K562 (cell line): ENCODE results near the gene ANKS1A. TPM values are rescaled to one million over a fixed set of nuclear protein-coding genes. Genes with fewer than 3 reads are reported as not detected.

Experiments used
- ATAC-seq: fragments of 200-7000 bp; cut with Tn5 transposase; 3 replicates; pipeline ENCODE4 v1.9.1; 2020; ENCODE audit warnings: moderate library complexity
- BruUV-seq: library from RNA; stranded (reverse); fragments of 400-500 nt; replicated peaks from 2 replicates; lab custom pipeline; 2021; lab: Mats Ljungman, UMichigan
- CTCF ChIA-PET: fragments of 300-600 bp; formaldehyde crosslinking; extraction: SDS; loops from one replicate; lab custom pipeline; 2021; ENCODE audit warnings: low intra/inter-chr PET ratio; lab: Yijun Ruan, JAX
- POLR2A ChIA-PET: fragments of 300-600, 350-650 bp; sonication (Branson Sonifier 250); formaldehyde crosslinking; extraction: SDS; loops from one replicate; lab custom pipeline; 2021; ENCODE audit warnings: antibody characterized with exemption, inconsistent platforms; lab: Yijun Ruan, JAX
- DNase-seq, 4 experiments: peaks; one replicate each; pipeline versions ENCODE4 v3.0.0 to v3.0.0-alpha.2; 2011 to 2018; ENCODE audit warnings: low spot score in 3 of 4, mixed read lengths in 3 of 4; ENCODE audit errors: extremely low read depth in 1 of 4
- FAIRE-seq: peaks from 2 replicates; lab custom pipeline; 2011; peaks lifted over from hg19 to GRCh38; lab: Jason Lieb, UNC
- H2AFZ ChIP-seq: 2 replicates; pipeline ENCODE4 v1.6.0; 2011; ENCODE audit warnings: low read depth, low read length, control low read depth, inconsistent platforms
- H3K27ac ChIP-seq: fragments of 200-600 bp; 3 replicates; pipeline ENCODE4 v1.8.0; 2011; ENCODE audit warnings: low read depth, mild to moderate bottlenecking, control low read depth, inconsistent platforms, low read length, moderate library complexity, mixed read lengths; ENCODE audit errors: extremely low read depth
- H3K27me3 ChIP-seq, 2 experiments: fragments of 300-600 bp in 1 of 2; 2 replicates in 1 of 2; 3 replicates in 1 of 2; pipeline versions ENCODE4 v1.6.0 to v1.8.0; 2011; ENCODE audit warnings: inconsistent platforms in 2 of 2, low read length in 2 of 2, mild to moderate bottlenecking in 1 of 2, mixed read lengths in 1 of 2, moderate library complexity in 1 of 2; ENCODE audit not compliant: control insufficient read depth in 2 of 2, insufficient read depth in 2 of 2
- H3K36me3 ChIP-seq: fragments of 300-600 bp; 3 replicates; pipeline ENCODE4 v1.8.0; 2011; ENCODE audit warnings: mild to moderate bottlenecking, low read length, inconsistent platforms; ENCODE audit not compliant: control insufficient read depth, insufficient read depth
- H3K4me1 ChIP-seq, 2 experiments: fragments of 200-600 bp in 1 of 2; replicated peaks in 1 of 2; 2 replicates in 1 of 2; 3 replicates in 1 of 2; pipeline versions ENCODE4 v1.5.1 to v1.8.0; 2011; ENCODE audit warnings: inconsistent platforms in 2 of 2, low read length in 2 of 2, mild to moderate bottlenecking in 1 of 2, mixed read lengths in 1 of 2, moderate library complexity in 1 of 2; ENCODE audit not compliant: control insufficient read depth in 2 of 2, insufficient read depth in 2 of 2
- H3K4me2 ChIP-seq: 2 replicates; pipeline ENCODE4 v1.6.1; 2011; ENCODE audit warnings: low read length, control low read depth, inconsistent platforms, mixed read lengths; ENCODE audit not compliant: insufficient read depth
- H3K4me3 ChIP-seq: fragments of 200-600 bp; sonication (generic), shearing (Covaris generic); 2 replicates; pipeline ENCODE4 v1.5.1; 2016; ENCODE audit warnings: control low read depth, inconsistent platforms
- H3K79me2 ChIP-seq: fragments of 200-600 bp; 3 replicates; pipeline ENCODE4 v1.8.0; 2011; ENCODE audit warnings: low read length, inconsistent platforms; ENCODE audit not compliant: control insufficient read depth, insufficient read depth
- H3K9ac ChIP-seq, 2 experiments: 2 replicates each; pipeline versions ENCODE4 v1.6.0 to v1.6.1; 2011; ENCODE audit warnings: low read depth in 2 of 2, low read length in 2 of 2, control low read depth in 1 of 2, inconsistent platforms in 1 of 2, mild to moderate bottlenecking in 1 of 2, mixed read lengths in 1 of 2; ENCODE audit not compliant: insufficient read depth in 1 of 2
- H3K9me1 ChIP-seq: one replicate; pipeline ENCODE4 v1.6.0; 2011; ENCODE audit warnings: inconsistent platforms, mild to moderate bottlenecking, low read length, moderate library complexity; ENCODE audit not compliant: control insufficient read depth, insufficient read depth
- H3K9me3 ChIP-seq: replicated peaks from 2 replicates; pipeline ENCODE4 v1.5.1; 2011; ENCODE audit warnings: low read depth, low read length, inconsistent platforms; ENCODE audit not compliant: control insufficient read depth, insufficient read depth
- H4K20me1 ChIP-seq: replicated peaks from 2 replicates; pipeline ENCODE4 v1.6.1; 2011; ENCODE audit warnings: low read length, inconsistent platforms, mixed read lengths; ENCODE audit not compliant: control insufficient read depth, insufficient read depth
- CEBPZ ChIP-seq: fragments of 150-350 bp; IDR thresholded peaks from 2 replicates; pipeline ENCODE4 v1.6.1; 2014; ENCODE audit warnings: low read depth, mild to moderate bottlenecking, low read length, borderline replicate concordance
- MAFF ChIP-seq: IDR thresholded peaks from 2 replicates; pipeline ENCODE4 v1.6.1; 2012; ENCODE audit warnings: low read length, improper control_type of control experiment
- MYC ChIP-seq, 2 experiments: fragments of 250-450 bp in 1 of 2; sonication (Bioruptor Pico) in 1 of 2; IDR thresholded peaks; 2 replicates each; pipeline versions ENCODE4 v1.5.1 to v1.6.1; 2012 to 2021; ENCODE audit warnings: low read depth in 2 of 2, borderline replicate concordance in 1 of 2, improper control_type of control experiment in 1 of 2, low read length in 1 of 2, mild to moderate bottlenecking in 1 of 2, moderate library complexity in 1 of 2
- NR3C1 ChIP-seq: sonication (generic); formaldehyde crosslinking; IDR thresholded peaks from 2 replicates; pipeline ENCODE4 v1.8.1; 2022; ENCODE audit warnings: missing genetic modification reagents
- TBL1XR1 ChIP-seq, 2 experiments: IDR thresholded peaks; 2 replicates each; pipeline ENCODE4 v1.6.1; 2012; ENCODE audit warnings: improper control_type of control experiment in 2 of 2, low read length in 2 of 2, mild to moderate bottlenecking in 1 of 2
- YY1 ChIP-seq, 3 experiments: IDR thresholded peaks; 2 replicates each; pipeline ENCODE4 v1.6.1; 2011; ENCODE audit warnings: low read length in 2 of 3, mild to moderate bottlenecking in 2 of 3, moderate library complexity in 2 of 3, borderline replicate concordance in 1 of 3, control low read depth in 1 of 3, low read depth in 1 of 3; ENCODE audit not compliant: insufficient read depth in 3 of 3, insufficient replicate concordance in 2 of 3, control insufficient read depth in 1 of 3, insufficient read length in 1 of 3; ENCODE audit errors: extremely low read depth in 1 of 3
- ZNF239 ChIP-seq: fragments of 250-450 bp; sonication (Bioruptor Pico); IDR thresholded peaks from 2 replicates; pipeline ENCODE4 v1.4.0; 2020; ENCODE audit warnings: mild to moderate bottlenecking
- ZNF707 ChIP-seq: fragments of 250-450 bp; sonication (Bioruptor Pico); conservative IDR thresholded peaks from 2 replicates; pipeline ENCODE4 v1.8.0; 2022; ENCODE audit warnings: inconsistent platforms, mild to moderate bottlenecking, moderate library complexity
- ZNF764 ChIP-seq: fragments of 250-450 bp; sonication (Bioruptor Pico); IDR thresholded peaks from 2 replicates; pipeline ENCODE4 v1.4.0; 2020; ENCODE audit warnings: low read depth, mild to moderate bottlenecking, moderate library complexity
- WGBS: fragments of 100-300 bp; shearing (Covaris generic); methylation state at CpG from one replicate; pipeline ENCODE4 v1.1.6; 2016; ENCODE audit warnings: low coverage, mixed read lengths; ENCODE audit not compliant: insufficient coverage; ENCODE audit errors: missing lambda C conversion rate; 5-methylcytosine and 5-hydroxymethylcytosine counted together
- in situ Hi-C: fragments of 300-500 bp; cut with MboI; formaldehyde crosslinking; loops from 4 replicates; pipeline ENCODE4 v1.15.0; 2018; ENCODE audit warnings: inconsistent platforms, mixed read lengths
- intact Hi-C: fragments of 100-400 bp; cut with micrococcal nuclease; formaldehyde crosslinking; loops from 2 replicates; pipeline ENCODE4 v1.14.2; 2022
- polyA plus RNA-seq, 8 experiments: library from polyadenylated mRNA; depleted of rRNA in 4 of 8; stranded (reverse) in 5 of 8; unstranded in 3 of 8; fragments of >200 nt; fragmentation: Nextera tagmentation in 2 of 8; fragmentation: Illumina TruSeq in 1 of 8; extraction: Ambion mirVana in 2 of 8; extraction: Trizol in 1 of 8; gene quantifications; 2 replicates each; pipeline versions ENCODE4 v1.2.1 to v1.2.3, GENCODE V29; 2011 to 2014; ENCODE audit warnings: inconsistent platforms in 1 of 8, missing spikeins in 1 of 8
- total RNA-seq, 7 experiments: library from RNA; depleted of rRNA in 6 of 7; stranded (reverse); fragments of >200 nt in 6 of 7; fragmentation: Illumina TruSeq in 2 of 7; extraction: Trizol in 2 of 7; gene quantifications; 2 replicates each; pipeline versions ENCODE4 v1.2.1 to v1.2.3, GENCODE V29; 2011 to 2021; ENCODE audit warnings: low replicate concordance in 1 of 7

ANKS1A gene
- total and polyA plus RNA-seq, 9 of the 15 experiments (the other 6 are each of a cell fraction or from before 2014, with no cell fraction given): 1.1 to 13.8 (median 5.3) TPM

- Histone ChIP-seq H3K4me1 (peaks cover 11 to 18% of the 10 kb centered on the region in 2 experiments; a peak in 3 of 5 replicates), H3K79me2 (peaks cover 52% of the 10 kb centered on the region), H3K9ac (peak overlapping the region in 1 of 2 experiments; percentile 50; a peak in 1 of 4 replicates), H3K4me3 (peak overlapping the region; percentile 80), H3K27ac (no peak overlapping the region), H3K9me3 (no peaks in the 10 kb centered on the region), H3K27me3 (no peaks in the 10 kb centered on the region), H3K9me1 (no peaks in the 10 kb centered on the region), H3K4me2 (peak overlapping the region; percentile 100), H4K20me1 (0 out of 2 replicates have a peak, but pooled peaks cover 4% of the 10 kb centered on the region), H2AFZ (no peak overlapping the region), H3K36me3 (peaks cover 1% of the 10 kb centered on the region; the same call in 1 of the 3 replicates)
- 38% methylated on average over 7 of the region's 7 CpGs for WGBS
- no peak for TF ChIP-seq TBL1XR1 (IDR thresholded peaks at IDR 0.05; ENCODE audit: low read length in 2 of 2)
- TF ChIP-seq ZNF239 (CRISPR knock-in tag): no peak
- TF ChIP-seq ZNF764: no peak
- no peak for TF ChIP-seq MYC (IDR thresholded peaks at IDR 0.05; ENCODE audit: low read depth, low read length)
- no peak for TF ChIP-seq MYC (CRISPR knock-in tag; IDR thresholded peaks at IDR 0.05; ENCODE audit: borderline replicate concordance, low read depth)
- no peak for TF ChIP-seq NR3C1 (CRISPR knock-in tag)
- TF ChIP-seq YY1 (IDR thresholded peaks at IDR 0.05; ENCODE audit: borderline replicate concordance in 1 of 3, control insufficient read depth in 1 of 3, extremely low read depth in 1 of 3, insufficient read depth in 3 of 3, insufficient read length in 1 of 3, insufficient replicate concordance in 2 of 3, low read depth in 1 of 3, low read length in 2 of 3): no peak
- TF ChIP-seq CEBPZ: no peak
- TF ChIP-seq ZNF707 (CRISPR knock-in tag): no peak
- no peak for TF ChIP-seq MAFF
- FAIRE-seq (no peak), ATAC-seq (no peak), DNase-seq (no peak)
- CTCF ChIA-PET: no interaction called here
- in situ Hi-C loops: no loop called here
- POLR2A ChIA-PET: interaction anchor here (0.6 to 8.6 kb wide), 4 partner anchors 13 to 331 kb away, joined by 3 to 108 read pairs (median 28); no protein-coding TSS in a partner anchor
- intact Hi-C loops: no loop called here
- BruUV-seq: no TSS peak
These were observed 1.5 kb downstream of the ANKS1A start for GRCh38 chr6:34890533-34890925.
